ENCODE results near the gene GNB3. TPM values are rescaled to one million over a fixed set of nuclear protein-coding genes. Genes with fewer than 3 reads are reported as not detected.
"Not testable (repeated sequence)": the region's sequence is repeated elsewhere in the genome, so short reads cannot be mapped to it uniquely, and the experiment has no call there.

GNB3 gene
- polyA plus RNA-seq, 1 of the 3 experiments (the other 2 are of a cell fraction): 12.9 TPM

GRCh38 chr12:6869049-6870021 is 28.6 kb downstream of the GNB3 start (continued):
- TF ChIP-seq REST (IDR thresholded peaks at IDR 0.05; ENCODE audit: low read depth, low read length): no peak
- no peak for TF ChIP-seq CHD2 (IDR thresholded peaks at IDR 0.05; ENCODE audit: low read length, partially characterized antibody)
- no peak for TF ChIP-seq MXI1 (IDR thresholded peaks at IDR 0.05; ENCODE audit: low read depth, low read length)
- 0 out of 2 replicates have a peak, but pooled peaks have one; percentile 44 for TF ChIP-seq SIN3A (IDR thresholded peaks at IDR 0.05; ENCODE audit: borderline replicate concordance, low read depth, low read length)
- no peak for TF ChIP-seq JUND (IDR thresholded peaks at IDR 0.05)
- TF ChIP-seq EZH2phosphoT487 (IDR thresholded peaks at IDR 0.05; ENCODE audit: borderline replicate concordance, low read depth): no peak
- TF ChIP-seq MAX (IDR thresholded peaks at IDR 0.05; ENCODE audit: low read depth): 0 out of 2 replicates have a peak, but pooled peaks have one; percentile 18
- no peak for TF ChIP-seq MEF2A (IDR thresholded peaks at IDR 0.05; ENCODE audit: borderline replicate concordance, low read depth)
- no peak for TF ChIP-seq TAF1 (IDR thresholded peaks at IDR 0.05; ENCODE audit: borderline replicate concordance, low read depth, low read length)
- TF ChIP-seq POLR2AphosphoS5 (IDR thresholded peaks at IDR 0.05; ENCODE audit: low read depth, low read length): no peak; the same call in 1 of the 2 replicates
- no peak for TF ChIP-seq USF1 (IDR thresholded peaks at IDR 0.05; ENCODE audit: borderline replicate concordance, low read depth)
- TF ChIP-seq FOXJ3 (CRISPR knock-in tag; IDR thresholded peaks at IDR 0.05): no peak
- TF ChIP-seq GABPA (IDR thresholded peaks at IDR 0.05; ENCODE audit: low read depth): no peak
- no peak for TF ChIP-seq RFX5 (IDR thresholded peaks at IDR 0.05; ENCODE audit: low read length)
- TF ChIP-seq NRF1 (IDR thresholded peaks at IDR 0.05; ENCODE audit: low read depth, low read length): no peak
- TF ChIP-seq ZBTB33 (IDR thresholded peaks at IDR 0.05; ENCODE audit: borderline replicate concordance, low read depth): no peak
- TF ChIP-seq GATA2 (CRISPR knock-in tag; IDR thresholded peaks at IDR 0.05): no peak
- TF ChIP-seq CTCF (IDR thresholded peaks at IDR 0.05): peak; percentile 91
- TF ChIP-seq IRF3 (IDR thresholded peaks at IDR 0.05; ENCODE audit: low read depth, low read length): no peak
- no peak for TF ChIP-seq FOSL2 (IDR thresholded peaks at IDR 0.05; ENCODE audit: borderline replicate concordance, low read depth)

- not testable (repeated sequence) for DNase-seq
- H3K79me2 ChIP-seq (ENCODE audit: insufficient read depth): peaks cover 66% of the 10 kb centered on the region
Measured at GRCh38 chr12:6870304-6870703, 29.6 kb downstream of the GNB3 start.

More at GRCh38 chr12:6870304-6870703, 29.6 kb downstream of the GNB3 start:
- H3K9me3 ChIP-seq; H3K9ac ChIP-seq; H3K4me3 ChIP-seq (ENCODE audit: low read depth in 2 of 2, low read length in 1 of 2); H2AFZ ChIP-seq (ENCODE audit: low read depth); H3K9me2 ChIP-seq; H3K27me3 ChIP-seq (ENCODE audit: insufficient read depth): not testable (repeated sequence)
- peaks cover 44% of the 10 kb centered on the region for H4K20me1 ChIP-seq (ENCODE audit: insufficient read depth)
- H3K4me1 ChIP-seq (ENCODE audit: control insufficient read depth in 1 of 2, insufficient read depth in 2 of 2, low read depth in 1 of 2, low read length in 1 of 2): peaks cover 38 to 46% of the 10 kb centered on the region in 2 experiments
- peaks cover 41% of the 10 kb centered on the region for H3F3A ChIP-seq (replicated peaks; ENCODE audit: insufficient read depth)
- WGBS (ENCODE audit: low lambda C conversion rate): 100% methylated on average over 2 of the region's 4 CpGs
- H3K27ac ChIP-seq (ENCODE audit: low read depth in 2 of 2, low read length in 1 of 2): peak overlapping the region in 1 of 2 experiments; percentile 16; a peak in 1 of 4 replicates
- H3K36me3 ChIP-seq (replicated peaks in 1 of 2; ENCODE audit: control insufficient read depth in 1 of 2, insufficient read depth in 2 of 2, low read length in 1 of 2): peaks cover 20 to 22% of the 10 kb centered on the region in 2 experiments
- POLR2A ChIA-PET: interaction anchor here (1.4 to 2.2 kb wide), 4 partner anchors 14 to 146 kb away, joined by 3 to 13 read pairs (median 4); partner anchors contain the start of genes C12orf57, COPS7A and RNU7-1
- peak overlapping the region; percentile 99; the same call in 1 of the 2 replicates for H3K4me2 ChIP-seq
- CTCF ChIA-PET: interaction anchor here (0.9 to 10.9 kb wide), 13 partner anchors 13 to 171 kb away, joined by 3 to 164 read pairs (median 13); partner anchors contain the start of genes CDCA3, ENO2, LRRC23 and MLF2

Data from SK-N-SH (cell line).